OCI-LY3 (cell line): ENCODE data around the gene SLC39A12.

Source experiments
- CTCF ChIP-seq: fragments of 200-600, 300-600 bp; sonication (generic); IDR thresholded peaks from 2 replicates; pipeline ENCODE4 v1.5.1; 2014; ENCODE audit warnings: antibody characterized with exemption, low read length, low read depth
- EZH2phosphoT487 ChIP-seq: fragments of 200-600 bp; shearing (Covaris generic); IDR thresholded peaks from 2 replicates; pipeline ENCODE4 v1.6.1; 2018; ENCODE audit warnings: antibody characterized with exemption, mixed run types, low read depth

GRCh38 chr10:17923728-17924127 is 28.0 kb upstream of the SLC39A12 start:
- no peak for TF ChIP-seq CTCF
- TF ChIP-seq EZH2phosphoT487, result no peak
